H1 (cell line): ENCODE data around the gene SMAD1. TPM values are rescaled to one million over a fixed set of nuclear protein-coding genes. Genes with fewer than 3 reads are reported as not detected.

Experiments used
- CBX8 ChIP-seq: fragments of 300-800, 300-1000 bp; sonication (generic); IDR thresholded peaks from 2 replicates; pipeline ENCODE4 v1.7.1; 2016; ENCODE audit warnings: low read depth, low read length, borderline replicate concordance
- CHD2 ChIP-seq: IDR thresholded peaks from 2 replicates; pipeline ENCODE4 v1.6.1; 2012; ENCODE audit warnings: low read length, improper control_type of control experiment
- CREB1 ChIP-seq: IDR thresholded peaks from 2 replicates; pipeline ENCODE4 v1.6.1; 2012; ENCODE audit warnings: inconsistent platforms
- JUN ChIP-seq: IDR thresholded peaks from 2 replicates; pipeline ENCODE4 v1.6.1; 2011; ENCODE audit warnings: low read depth, mild to moderate bottlenecking, improper control_type of control experiment, low read length
- JUND ChIP-seq: IDR thresholded peaks from 2 replicates; pipeline ENCODE4 v1.6.1; 2011; ENCODE audit warnings: mild to moderate bottlenecking, improper control_type of control experiment, low read length
- POU5F1 ChIP-seq: IDR thresholded peaks from 2 replicates; pipeline ENCODE4 v1.6.1; 2011; ENCODE audit warnings: low read depth, mild to moderate bottlenecking, low read length, moderate library complexity
- TCF12 ChIP-seq: IDR thresholded peaks from 2 replicates; pipeline ENCODE4 v1.6.1; 2011; ENCODE audit warnings: low read depth, mild to moderate bottlenecking, low read length
- USF2 ChIP-seq: IDR thresholded peaks from 2 replicates; pipeline ENCODE4 v1.6.1; 2011; ENCODE audit warnings: low read length, improper control_type of control experiment
- ZNF274 ChIP-seq: IDR thresholded peaks from 2 replicates; pipeline ENCODE4 v1.7.0; 2012; ENCODE audit warnings: low read length, borderline replicate concordance; ENCODE audit errors: extremely low read depth
- polyA plus RNA-seq, 7 experiments: library from polyadenylated mRNA; depleted of rRNA in 3 of 7; stranded (reverse) in 5 of 7; unstranded in 2 of 7; fragments of >200 nt in 5 of 7; fragments of 200-250 nt in 2 of 7; gene quantifications; 1 replicate in 5 of 7; 2 replicates in 1 of 7; 4 replicates in 1 of 7; pipeline versions ENCODE4 v1.2.1 to v1.2.3, GENCODE V29; 2011 to 2013; ENCODE audit warnings: missing spikeins in 2 of 7, mixed read lengths in 2 of 7
- total RNA-seq: library from RNA; stranded (reverse); fragmentation: NEBNext Ultra II Directional; extraction: Animal tissue kit (Norgen Biotek cat#: 25700); gene quantifications from 2 replicates; pipeline ENCODE4 v1.2.1, GENCODE V29; 2021

The SMAD1 gene
- total and polyA plus RNA-seq, 2 of the 8 experiments (the other 6 are each of a cell fraction or from before 2014, with no cell fraction given) = 22.6 to 25.3 TPM

- TF ChIP-seq USF2 (no peak), POU5F1 (no peak), JUND (no peak), ZNF274 (no peak), JUN (no peak), CBX8 (no peak), CREB1 (no peak), CHD2 (no peak), TCF12 (no peak)
Measured at GRCh38 chr4:145553375-145553774, 71.7 kb downstream of the SMAD1 start (continued).
